Keratinocyte (primary cell): ENCODE measurements around the gene DDR2. TPM values are rescaled to one million over a fixed set of nuclear protein-coding genes. Genes with fewer than 3 reads are reported as not detected.

Experiments used
- DNase-seq: peaks from one replicate; pipeline ENCODE4 v3.0.0-alpha.2; 2011; ENCODE audit warnings: low read depth, missing footprints, low spot score
- FAIRE-seq: peaks from 2 replicates; lab custom pipeline; 2011; peaks lifted over from hg19 to GRCh38; lab: Jason Lieb, UNC
- H2AFZ ChIP-seq: 2 replicates; pipeline ENCODE4 v1.6.0; 2012; ENCODE audit warnings: low read length, control low read depth, inconsistent platforms; ENCODE audit not compliant: control insufficient read depth
- H3K27ac ChIP-seq: 2 replicates; pipeline ENCODE4 v1.5.1; 2011; ENCODE audit warnings: low read length; ENCODE audit not compliant: control insufficient read depth, insufficient read depth
- H3K27me3 ChIP-seq: 3 replicates; pipeline ENCODE4 v1.6.0; 2011; ENCODE audit warnings: low read length; ENCODE audit not compliant: control insufficient read depth, insufficient read depth; ENCODE audit errors: extremely low read depth
- H3K36me3 ChIP-seq, 2 experiments: 2 replicates in 1 of 2; 3 replicates in 1 of 2; pipeline ENCODE4 v1.5.1; 2011; ENCODE audit warnings: low read length in 2 of 2, mild to moderate bottlenecking in 1 of 2; ENCODE audit not compliant: control insufficient read depth in 2 of 2, insufficient read depth in 2 of 2; ENCODE audit errors: extremely low read depth in 1 of 2
- H3K4me1 ChIP-seq: 3 replicates; pipeline ENCODE4 v1.5.1; 2011; ENCODE audit warnings: low read length; ENCODE audit not compliant: control insufficient read depth, insufficient read depth; ENCODE audit errors: extremely low read depth
- H3K4me2 ChIP-seq: 3 replicates; pipeline ENCODE4 v1.6.0; 2011; ENCODE audit warnings: low read depth, low read length; ENCODE audit not compliant: control insufficient read depth, insufficient read depth; ENCODE audit errors: extremely low read depth
- H3K4me3 ChIP-seq, 3 experiments: fragments of 200-600 bp in 1 of 3; sonication (generic) in 1 of 3; 2 replicates in 2 of 3; 3 replicates in 1 of 3; pipeline ENCODE4 v1.5.1; 2011 to 2016; ENCODE audit warnings: low read length in 3 of 3, mild to moderate bottlenecking in 3 of 3, control low read depth in 2 of 3, inconsistent platforms in 1 of 3, low read depth in 1 of 3, mixed read lengths in 1 of 3, mixed run types in 1 of 3, moderate library complexity in 1 of 3; ENCODE audit not compliant: control insufficient read depth in 2 of 3, insufficient read depth in 2 of 3; ENCODE audit errors: extremely low read depth in 1 of 3
- H3K79me2 ChIP-seq: 2 replicates; pipeline ENCODE4 v1.6.0; 2012; ENCODE audit warnings: low read length; ENCODE audit not compliant: control insufficient read depth, insufficient read depth
- H3K9ac ChIP-seq: 3 replicates; pipeline ENCODE4 v1.6.0; 2011; ENCODE audit warnings: low read length; ENCODE audit not compliant: control insufficient read depth, insufficient read depth; ENCODE audit errors: extremely low read depth
- H3K9me1 ChIP-seq: 3 replicates; pipeline ENCODE4 v1.6.0; 2011; ENCODE audit warnings: low read length; ENCODE audit not compliant: control insufficient read depth, insufficient read depth; ENCODE audit errors: extremely low read depth
- H3K9me3 ChIP-seq: 2 replicates; pipeline ENCODE4 v1.5.1; 2012; ENCODE audit warnings: low read depth, low read length; ENCODE audit not compliant: control insufficient read depth
- H4K20me1 ChIP-seq: 3 replicates; pipeline ENCODE4 v1.6.0; 2011; ENCODE audit warnings: low read length; ENCODE audit not compliant: control insufficient read depth, insufficient read depth; ENCODE audit errors: extremely low read depth
- EZH2 ChIP-seq: IDR thresholded peaks from one replicate; pipeline ENCODE4 v1.6.1; 2012; ENCODE audit warnings: inconsistent platforms, mild to moderate bottlenecking, low read length, moderate library complexity
- dilution Hi-C: fragments of 300-500 bp; cut with MboI; formaldehyde crosslinking; loops from one replicate; pipeline ENCODE4 v1.7.0; 2020; ENCODE audit warnings: low sequenced_read_pairs; ENCODE audit not compliant: extremely low pct_ligation_motif_present
- polyA plus RNA-seq, 5 experiments: library from polyadenylated mRNA; depleted of rRNA in 3 of 5; stranded (reverse) in 3 of 5; stranded (forward) in 1 of 5; unstranded in 1 of 5; fragments of >200 nt; gene quantifications; 1 replicate in 1 of 5; 2 replicates in 3 of 5; 3 replicates in 1 of 5; pipeline versions ENCODE4 v1.2.1 to v1.2.3, GENCODE V29; 2011 to 2012; ENCODE audit warnings: missing spikeins in 2 of 5, low read depth in 1 of 5, low replicate concordance in 1 of 5
- TF ChIP-seq, protein P1 (sequence below), 3 experiments: IDR thresholded peaks in 1 of 3; conservative IDR thresholded peaks in 1 of 3; optimal IDR thresholded peaks in 1 of 3; 2 replicates in 2 of 3; 3 replicates in 1 of 3; pipeline versions ENCODE3 to v1.5.1; 2011; ENCODE audit warnings: low read length in 3 of 3, mild to moderate bottlenecking in 3 of 3, moderate library complexity in 2 of 3, control low read depth in 1 of 3, inconsistent platforms in 1 of 3; ENCODE audit not compliant: insufficient read depth in 2 of 3; ENCODE audit errors: extremely low read depth in 1 of 3

Gene DDR2
- polyA plus RNA-seq, 1 donor (not counting 4 experiments of a cell fraction or from before 2014, with no cell fraction given): 0.39 TPM

DNA sequence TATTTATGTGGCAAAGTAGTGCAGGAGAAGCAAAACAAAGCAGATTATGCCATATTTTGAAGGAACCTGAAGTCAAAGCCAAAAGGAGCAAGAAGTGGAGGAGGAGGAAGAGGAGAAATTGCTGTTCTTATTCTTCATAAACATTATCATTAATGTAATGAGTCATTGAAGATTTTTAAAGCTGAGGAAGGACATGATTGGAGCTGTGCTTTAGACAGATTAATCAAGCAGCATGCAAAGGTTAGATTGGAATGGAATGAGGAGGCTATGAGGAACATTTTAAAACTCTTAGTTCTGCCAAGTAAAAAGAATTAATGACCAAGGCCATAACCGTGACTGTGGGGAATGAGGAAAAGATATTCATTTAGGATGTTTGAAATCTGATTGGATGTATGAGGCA is 125.2 kb downstream of the DDR2 start:
- Histone ChIP-seq H3K9me1 (no peaks in the 10 kb centered on the region), H3K4me3 (no peak overlapping the region), H3K4me2 (no peak overlapping the region), H3K27ac (no peak overlapping the region), H3K9me3 (no peaks in the 10 kb centered on the region), H3K9ac (no peak overlapping the region), H3K79me2 (no peaks in the 10 kb centered on the region), H4K20me1 (no peaks in the 10 kb centered on the region), H3K4me1 (peaks cover 10% of the 10 kb centered on the region), H3K27me3 (no peaks in the 10 kb centered on the region), H3K36me3 (no peaks in the 10 kb centered on the region), H2AFZ (no peak overlapping the region)
- FAIRE-seq: no peak
- no peak for DNase-seq
- TF ChIP-seq EZH2: no peak
- TF ChIP-seq, protein P1, sequence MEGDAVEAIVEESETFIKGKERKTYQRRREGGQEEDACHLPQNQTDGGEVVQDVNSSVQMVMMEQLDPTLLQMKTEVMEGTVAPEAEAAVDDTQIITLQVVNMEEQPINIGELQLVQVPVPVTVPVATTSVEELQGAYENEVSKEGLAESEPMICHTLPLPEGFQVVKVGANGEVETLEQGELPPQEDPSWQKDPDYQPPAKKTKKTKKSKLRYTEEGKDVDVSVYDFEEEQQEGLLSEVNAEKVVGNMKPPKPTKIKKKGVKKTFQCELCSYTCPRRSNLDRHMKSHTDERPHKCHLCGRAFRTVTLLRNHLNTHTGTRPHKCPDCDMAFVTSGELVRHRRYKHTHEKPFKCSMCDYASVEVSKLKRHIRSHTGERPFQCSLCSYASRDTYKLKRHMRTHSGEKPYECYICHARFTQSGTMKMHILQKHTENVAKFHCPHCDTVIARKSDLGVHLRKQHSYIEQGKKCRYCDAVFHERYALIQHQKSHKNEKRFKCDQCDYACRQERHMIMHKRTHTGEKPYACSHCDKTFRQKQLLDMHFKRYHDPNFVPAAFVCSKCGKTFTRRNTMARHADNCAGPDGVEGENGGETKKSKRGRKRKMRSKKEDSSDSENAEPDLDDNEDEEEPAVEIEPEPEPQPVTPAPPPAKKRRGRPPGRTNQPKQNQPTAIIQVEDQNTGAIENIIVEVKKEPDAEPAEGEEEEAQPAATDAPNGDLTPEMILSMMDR (optimal IDR thresholded peaks at IDR 0.05 in 1 of 3, IDR thresholded peaks at IDR 0.05 in 1 of 3, conservative IDR thresholded peaks at IDR 0.05 in 1 of 3; ENCODE audit: extremely low read depth in 1 of 3, insufficient read depth in 2 of 3, low read length in 3 of 3): no peak
- dilution Hi-C loops: no loop called here

DNA sequence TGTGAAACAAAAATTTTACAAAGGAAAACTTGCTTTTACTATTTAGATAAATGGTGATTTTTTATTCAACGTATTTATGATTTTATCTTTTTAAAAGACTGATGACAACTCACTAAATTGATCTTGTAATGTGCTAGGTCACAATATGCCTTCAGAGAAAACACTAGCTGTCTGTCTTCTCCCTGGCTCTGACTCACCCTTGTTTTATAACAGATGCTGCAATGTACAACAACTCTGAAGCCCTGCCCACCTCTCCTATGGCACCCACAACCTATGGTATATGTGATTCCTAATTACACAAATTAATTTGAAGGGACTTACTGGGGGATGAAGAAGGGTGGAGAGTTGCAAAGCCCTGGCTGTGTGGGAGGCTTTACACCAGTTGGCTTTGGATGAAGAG is 133.5 kb downstream of the DDR2 start:
- DNase-seq: no peak

More for the DNA sequence above, 133.5 kb downstream of the DDR2 start:
- no peak for FAIRE-seq
- Histone ChIP-seq H3K4me3 (no peak overlapping the region), H3K36me3 (no peaks in the 10 kb centered on the region), H4K20me1 (no peaks in the 10 kb centered on the region), H3K9ac (no peak overlapping the region), H3K9me3 (no peaks in the 10 kb centered on the region), H3K4me1 (no peaks in the 10 kb centered on the region), H3K79me2 (no peaks in the 10 kb centered on the region), H3K27ac (no peak overlapping the region), H2AFZ (no peak overlapping the region), H3K9me1 (no peaks in the 10 kb centered on the region), H3K27me3 (no peaks in the 10 kb centered on the region), H3K4me2 (no peak overlapping the region)
- dilution Hi-C loops: no loop called here
- TF ChIP-seq EZH2: no peak
- TF ChIP-seq, protein P1 (optimal IDR thresholded peaks at IDR 0.05 in 1 of 3, IDR thresholded peaks at IDR 0.05 in 1 of 3, conservative IDR thresholded peaks at IDR 0.05 in 1 of 3; ENCODE audit: extremely low read depth in 1 of 3, insufficient read depth in 2 of 3, low read length in 3 of 3): no peak
